Measurements from ENCODE around the gene SLC22A7.
A peak's percentile ranks its signal among the peaks of the same experiment; 100 is the strongest.

SLC22A7 gene

GRCh38 chr6:43297644-43298564, at the start of gene SLC22A7:
TSS of gene SLC22A7 (plus strand) at chr6:43298260. CDS start at chr6:43298359, 99 bp downstream.
- Histone ChIP-seq H3K36me3 (ENCODE audit: control insufficient read depth, insufficient read depth, low read length) (no peaks in the 10 kb centered on the region), H3K79me2 (no peaks in the 10 kb centered on the region), H3K4me1 (no peaks in the 10 kb centered on the region), H3K27me3 (ENCODE audit: control insufficient read depth, insufficient read depth, low read length) (no peaks in the 10 kb centered on the region), H2AFZ (no peak within 1 kb of the TSS), H3K27ac (no peak within 1 kb of the TSS), H3K9ac (no peak within 1 kb of the TSS), H3K4me3 (ENCODE audit: low read depth, low read length) (no peak within 1 kb of the TSS), H3K9me3 (ENCODE audit: control insufficient read depth, low read length) (no peaks in the 10 kb centered on the region), H3K4me2 (ENCODE audit: low read length) (no peak within 1 kb of the TSS)
- TF ChIP-seq, protein P1, sequence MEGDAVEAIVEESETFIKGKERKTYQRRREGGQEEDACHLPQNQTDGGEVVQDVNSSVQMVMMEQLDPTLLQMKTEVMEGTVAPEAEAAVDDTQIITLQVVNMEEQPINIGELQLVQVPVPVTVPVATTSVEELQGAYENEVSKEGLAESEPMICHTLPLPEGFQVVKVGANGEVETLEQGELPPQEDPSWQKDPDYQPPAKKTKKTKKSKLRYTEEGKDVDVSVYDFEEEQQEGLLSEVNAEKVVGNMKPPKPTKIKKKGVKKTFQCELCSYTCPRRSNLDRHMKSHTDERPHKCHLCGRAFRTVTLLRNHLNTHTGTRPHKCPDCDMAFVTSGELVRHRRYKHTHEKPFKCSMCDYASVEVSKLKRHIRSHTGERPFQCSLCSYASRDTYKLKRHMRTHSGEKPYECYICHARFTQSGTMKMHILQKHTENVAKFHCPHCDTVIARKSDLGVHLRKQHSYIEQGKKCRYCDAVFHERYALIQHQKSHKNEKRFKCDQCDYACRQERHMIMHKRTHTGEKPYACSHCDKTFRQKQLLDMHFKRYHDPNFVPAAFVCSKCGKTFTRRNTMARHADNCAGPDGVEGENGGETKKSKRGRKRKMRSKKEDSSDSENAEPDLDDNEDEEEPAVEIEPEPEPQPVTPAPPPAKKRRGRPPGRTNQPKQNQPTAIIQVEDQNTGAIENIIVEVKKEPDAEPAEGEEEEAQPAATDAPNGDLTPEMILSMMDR (IDR thresholded peaks at IDR 0.05): no peak

GRCh38 chr6:43248791-43249190, 49.3 kb upstream of the SLC22A7 start:
- Histone ChIP-seq H3K79me2 (no peaks in the 10 kb centered on the region), H3K4me1 (peaks cover 4% of the 10 kb centered on the region), H3K27ac (no peak overlapping the region), H2AFZ (no peak overlapping the region), H3K36me3 (ENCODE audit: control insufficient read depth, insufficient read depth, low read length) (no peaks in the 10 kb centered on the region), H3K4me2 (ENCODE audit: low read length) (no peak overlapping the region), H3K9ac (no peak overlapping the region), H3K27me3 (ENCODE audit: control insufficient read depth, insufficient read depth, low read length) (no peaks in the 10 kb centered on the region), H3K4me3 (ENCODE audit: low read depth, low read length) (no peak overlapping the region), H3K9me3 (ENCODE audit: control insufficient read depth, low read length) (no peaks in the 10 kb centered on the region)
- TF ChIP-seq, protein P1 (IDR thresholded peaks at IDR 0.05): no peak

DNA sequence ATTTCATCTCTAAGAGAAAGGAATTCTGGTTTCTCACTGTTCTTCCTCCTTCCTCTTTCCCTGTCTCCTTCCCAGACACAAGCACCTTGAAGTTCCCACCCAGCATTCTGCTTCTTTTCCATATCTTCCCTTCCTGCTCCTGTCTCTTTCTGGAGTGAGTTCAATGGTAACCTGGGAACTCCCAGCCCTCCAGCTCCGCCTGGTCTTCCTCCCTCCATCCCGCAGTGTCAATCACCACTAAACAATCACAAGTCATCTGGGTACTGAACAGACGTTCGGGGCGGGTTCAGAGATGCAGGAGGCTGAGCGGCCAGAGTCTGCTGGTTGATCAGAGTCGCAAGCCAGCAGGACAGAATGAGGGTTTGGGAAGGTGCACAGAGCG, 47.1 kb upstream of the SLC22A7 start:
- no peaks in the 10 kb centered on the region for H3K9me3 ChIP-seq (ENCODE audit: control insufficient read depth, low read length)
- H3K27me3 ChIP-seq (ENCODE audit: control insufficient read depth, insufficient read depth, low read length): no peaks in the 10 kb centered on the region
- peak overlapping the region; percentile 28 for H2AFZ ChIP-seq
- no peak overlapping the region for H3K9ac ChIP-seq
- no peak overlapping the region for H3K4me3 ChIP-seq (ENCODE audit: low read depth, low read length)
- TF ChIP-seq, protein P1 (IDR thresholded peaks at IDR 0.05): no peak
- H3K79me2 ChIP-seq: no peaks in the 10 kb centered on the region
- H3K36me3 ChIP-seq (ENCODE audit: control insufficient read depth, insufficient read depth, low read length): no peaks in the 10 kb centered on the region
- H3K27ac ChIP-seq: no peak overlapping the region
- H3K4me2 ChIP-seq (ENCODE audit: low read length): no peak overlapping the region
- H3K4me1 ChIP-seq: peaks cover 4% of the 10 kb centered on the region

DNA sequence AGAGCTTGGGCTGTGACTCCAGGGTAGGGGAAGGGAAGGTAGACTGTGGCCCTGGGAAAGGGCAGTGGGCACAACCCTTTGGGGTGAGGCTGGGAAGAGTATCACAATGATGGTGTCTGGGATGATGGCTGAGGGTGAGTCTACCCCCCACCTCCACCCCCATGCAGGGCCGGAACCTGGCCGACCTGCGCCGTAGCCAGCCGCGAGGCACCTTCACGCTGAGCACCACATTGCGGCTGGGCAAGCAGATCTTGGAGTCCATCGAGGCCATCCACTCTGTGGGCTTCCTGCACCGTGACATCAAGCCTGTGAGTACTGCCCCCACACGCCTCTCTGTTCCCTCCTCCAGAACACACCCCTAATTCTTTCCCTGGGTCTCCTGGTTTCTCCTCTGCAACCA, 44.7 kb upstream of the SLC22A7 start:
- TF ChIP-seq, protein P1 (IDR thresholded peaks at IDR 0.05): no peak

More for the DNA sequence above, 44.7 kb upstream of the SLC22A7 start:
- Histone ChIP-seq H3K4me2 (ENCODE audit: low read length) (no peak overlapping the region), H3K27ac (no peak overlapping the region), H3K36me3 (ENCODE audit: control insufficient read depth, insufficient read depth, low read length) (no peaks in the 10 kb centered on the region), H2AFZ (no peak overlapping the region), H3K27me3 (ENCODE audit: control insufficient read depth, insufficient read depth, low read length) (no peaks in the 10 kb centered on the region), H3K79me2 (no peaks in the 10 kb centered on the region), H3K9ac (no peak overlapping the region), H3K9me3 (ENCODE audit: control insufficient read depth, low read length) (no peaks in the 10 kb centered on the region), H3K4me1 (no peaks in the 10 kb centered on the region), H3K4me3 (ENCODE audit: low read depth, low read length) (no peak overlapping the region)

Data from parathyroid adenoma (tissue), 2 donors.